CD4-positive, alpha-beta T cell (primary cell): ENCODE measurements around the gene C2orf76. TPM values are rescaled to one million over a fixed set of nuclear protein-coding genes. Genes with fewer than 3 reads are reported as not detected.
"Not testable (repeated sequence)": the region's sequence is repeated elsewhere in the genome, so short reads cannot be mapped to it uniquely, and the experiment has no call there.

Experiments
- ATAC-seq: fragments of 200-7000 bp; cut with Tn5 transposase; one replicate; pipeline ENCODE4 v1.10.0; 2022; ENCODE audit warnings: mild to moderate bottlenecking; ENCODE audit not compliant: poor library complexity
- CTCF ChIA-PET: fragments of 350-600 bp; sonication (Branson Sonifier 250); formaldehyde crosslinking; loops from one replicate; lab custom pipeline; 2021; ENCODE audit warnings: antibody characterized with exemption, inconsistent platforms; lab: Charles Lee
- POLR2A ChIA-PET: fragments of 350-600 bp; sonication (Branson Sonifier 250); formaldehyde crosslinking; loops from one replicate; lab custom pipeline; 2021; ENCODE audit warnings: antibody characterized with exemption, inconsistent platforms; lab: Charles Lee
- DNase-seq, 14 experiments: peaks; one replicate each; pipeline ENCODE4 v3.0.0-alpha.2; 2013 to 2020; ENCODE audit warnings: mixed read lengths in 2 of 14
- H3K27ac ChIP-seq, 2 donors: one replicate each; pipeline versions ENCODE4 v1.5.1 to v1.7.0; 2013; ENCODE audit warnings: low read length in 2 of 2, low read depth in 1 of 2, mild to moderate bottlenecking in 1 of 2
- H3K27me3 ChIP-seq, 2 experiments: 1 replicate in 1 of 2; 2 replicates in 1 of 2; pipeline versions ENCODE4 v1.6.1 to v1.7.0; 2013; ENCODE audit warnings: low read length in 2 of 2, control low read depth in 1 of 2, mild to moderate bottlenecking in 1 of 2, moderate library complexity in 1 of 2; ENCODE audit not compliant: insufficient read depth in 2 of 2, control insufficient read depth in 1 of 2
- H3K36me3 ChIP-seq: one replicate; pipeline ENCODE4 v1.6.1; 2013; ENCODE audit warnings: low read length, control low read depth; ENCODE audit not compliant: insufficient read depth
- H3K4me1 ChIP-seq: one replicate; pipeline ENCODE4 v1.6.1; 2013; ENCODE audit warnings: low read length, control low read depth; ENCODE audit not compliant: insufficient read depth
- H3K4me3 ChIP-seq: one replicate; pipeline ENCODE4 v1.5.1; 2013; ENCODE audit warnings: mild to moderate bottlenecking, low read length, moderate library complexity
- H3K9me3 ChIP-seq, 2 experiments: 1 replicate in 1 of 2; 2 replicates in 1 of 2; pipeline versions ENCODE4 v1.6.1 to v1.7.0; 2013; ENCODE audit warnings: low read length in 2 of 2, mild to moderate bottlenecking in 2 of 2, control low read depth in 1 of 2, moderate library complexity in 1 of 2; ENCODE audit not compliant: control insufficient read depth in 1 of 2, insufficient read depth in 1 of 2
- H3K27ac Mint-ChIP-seq: one replicate; pipeline ENCODE4 v1.8.0; 2020; ENCODE audit warnings: mixed read lengths
- H3K27me3 Mint-ChIP-seq: one replicate; pipeline ENCODE4 v1.8.0; 2021; ENCODE audit warnings: mixed read lengths
- H3K36me3 Mint-ChIP-seq: one replicate; pipeline ENCODE4 v1.8.0; 2021; ENCODE audit warnings: low read depth, mixed read lengths
- H3K4me1 Mint-ChIP-seq: one replicate; pipeline ENCODE4 v1.8.0; 2021; ENCODE audit warnings: low read depth, mixed read lengths
- H3K4me3 Mint-ChIP-seq: one replicate; pipeline ENCODE4 v1.8.0; 2020; ENCODE audit warnings: mild to moderate bottlenecking, mixed read lengths
- H3K9me3 Mint-ChIP-seq: one replicate; pipeline ENCODE4 v1.8.0; 2020; ENCODE audit warnings: mixed read lengths
- CTCF ChIP-seq: fragments of 200-600 bp; IDR thresholded peaks from one replicate; pipeline ENCODE4 v1.8.0; 2022; ENCODE audit warnings: antibody characterized with exemption, mild to moderate bottlenecking
- intact Hi-C, 2 experiments: fragments of 100-400 bp; cut with DNase I in 1 of 2; cut with micrococcal nuclease in 1 of 2; formaldehyde crosslinking; loops; one replicate each; pipeline versions ENCODE4 v1.15.1 to v1.9.0; 2023 to 2025; cut with DNase I, micrococcal nuclease
- total RNA-seq, 174 experiments: library from RNA in 2 of 174; stranded (reverse) in 2 of 174; gene quantifications; one replicate each; pipeline ENCODE4 v1.2.3 and lab custom pipeline; 2021 to 2026

C2orf76 gene
- total RNA-seq, 2 experiments from 2014 or later: 2.8 to 4.5 TPM

- no peak overlapping the region for H3K4me3 ChIP-seq
- no peaks in the 10 kb centered on the region for H3K36me3 Mint-ChIP-seq
- intact Hi-C loops: loop anchor here in 1 of 2 experiments (5.0 kb wide), 1 partner anchor 72 kb away; no protein-coding TSS in a partner anchor
- no peak overlapping the region for H3K27ac ChIP-seq
- H3K9me3 ChIP-seq: peaks cover 0 to 6% of the 10 kb centered on the region in 2 experiments
- DNase-seq (no peak), ATAC-seq (no peak)
- ChIA-PET CTCF (no interaction called here), POLR2A (no interaction called here)
- no peaks in the 10 kb centered on the region for H3K36me3 ChIP-seq
- H3K9me3 Mint-ChIP-seq: no peaks in the 10 kb centered on the region
- no peak overlapping the region for H3K27ac Mint-ChIP-seq
- H3K4me3 Mint-ChIP-seq: no peak overlapping the region
- no peaks in the 10 kb centered on the region for H3K4me1 ChIP-seq
- peaks cover 5% of the 10 kb centered on the region for H3K27me3 Mint-ChIP-seq
- no peaks in the 10 kb centered on the region for H3K4me1 Mint-ChIP-seq
- no peak for TF ChIP-seq CTCF
- H3K27me3 ChIP-seq: no peaks in the 10 kb centered on the region
Measured at GRCh38 chr2:119405151-119405550, 38.5 kb upstream of the C2orf76 start.

GRCh38 chr2:119403618-119404017 is 37.0 kb upstream of the C2orf76 start:
- H3K27me3 Mint-ChIP-seq, H3K4me1 ChIP-seq, ATAC-seq, H3K36me3 Mint-ChIP-seq, intact Hi-C loops, H3K36me3 ChIP-seq, POLR2A ChIA-PET, H3K4me3 ChIP-seq, H3K27me3 ChIP-seq, H3K4me1 Mint-ChIP-seq, H3K27ac ChIP-seq, H3K4me3 Mint-ChIP-seq, DNase-seq, H3K9me3 Mint-ChIP-seq, H3K27ac Mint-ChIP-seq, H3K9me3 ChIP-seq: not testable (repeated sequence)
- CTCF ChIA-PET: interaction anchor here (0.6 kb wide), 1 partner anchor 1482 kb away, joined by 3 read pairs; no protein-coding TSS in a partner anchor

GRCh38 chr2:119402645-119403560 is 36.3 kb upstream of the C2orf76 start:
- Mint-ChIP-seq H3K27ac (no peak overlapping the region), H3K9me3 (no peaks in the 10 kb centered on the region), H3K36me3 (no peaks in the 10 kb centered on the region), H3K27me3 (peaks cover 8% of the 10 kb centered on the region), H3K4me1 (no peaks in the 10 kb centered on the region), H3K4me3 (no peak overlapping the region)
- TF ChIP-seq CTCF: no peak
- ChIA-PET CTCF (no interaction called here), POLR2A (no interaction called here)
- Histone ChIP-seq H3K27ac (no peak overlapping the region), H3K4me1 (no peaks in the 10 kb centered on the region), H3K4me3 (no peak overlapping the region), H3K27me3 (peaks cover 0 to 4% of the 10 kb centered on the region in 2 experiments), H3K9me3 (peaks cover 0 to 6% of the 10 kb centered on the region in 2 experiments), H3K36me3 (no peaks in the 10 kb centered on the region)
- ATAC-seq (no peak), DNase-seq (no peak)
- intact Hi-C loops: no loop called here
